ENCODE results near the gene AP2A2.

AP2A2 gene

DNA sequence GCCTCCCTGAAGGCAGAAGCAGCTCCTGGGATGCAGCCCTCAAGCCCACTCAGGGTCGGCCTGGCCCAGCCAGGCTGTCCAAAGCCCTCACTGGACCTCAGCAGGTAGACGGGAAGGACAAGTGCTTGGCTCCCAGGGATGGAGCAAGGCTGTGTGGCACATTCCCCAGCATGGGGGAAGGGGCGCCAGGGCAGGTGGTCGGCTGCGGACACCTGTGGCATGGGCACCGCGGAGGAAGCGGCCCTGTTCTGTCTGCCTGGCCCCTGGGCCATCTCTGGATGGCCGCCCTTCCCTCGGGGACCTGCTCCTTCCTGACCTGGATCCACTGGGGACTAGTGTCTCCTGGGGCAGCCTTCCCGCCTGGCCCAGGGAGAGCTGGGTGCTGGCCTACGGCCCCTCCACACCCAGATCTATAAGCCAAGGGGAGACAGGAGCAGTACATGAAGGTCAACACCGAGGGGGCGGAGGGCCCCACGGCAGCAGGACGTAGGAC lies 41.0 kb upstream of the AP2A2 start:
- Histone ChIP-seq H3F3A (ENCODE audit: control insufficient read depth, insufficient read depth) (no peaks in the 10 kb centered on the region), H3K4me2 (ENCODE audit: low read length) (no peak overlapping the region), H3K27me3 (ENCODE audit: control insufficient read depth, low read length) (no peaks in the 10 kb centered on the region), H3K4me3 (ENCODE audit: low read length) (no peak overlapping the region), H3K9me2 (replicated peaks; ENCODE audit: control insufficient read depth, low read length) (no peaks in the 10 kb centered on the region), H3K4me1 (ENCODE audit: control insufficient read depth, low read length) (no peaks in the 10 kb centered on the region), H3K36me3 (ENCODE audit: control insufficient read depth, low read length) (peaks cover 35% of the 10 kb centered on the region), H3K79me2 (ENCODE audit: control insufficient read depth, low read length) (no peaks in the 10 kb centered on the region), H4K20me1 (ENCODE audit: control insufficient read depth, insufficient read depth, low read depth, low read length) (no peaks in the 10 kb centered on the region), H3K27ac (ENCODE audit: low read depth, low read length) (no peak overlapping the region), H3K9me3 (ENCODE audit: control insufficient read depth, insufficient read depth, low read length) (no peaks in the 10 kb centered on the region)
- TF ChIP-seq EZH2phosphoT487 (IDR thresholded peaks at IDR 0.05; ENCODE audit: borderline replicate concordance, low read length), result no peak
- TF ChIP-seq, protein P1, sequence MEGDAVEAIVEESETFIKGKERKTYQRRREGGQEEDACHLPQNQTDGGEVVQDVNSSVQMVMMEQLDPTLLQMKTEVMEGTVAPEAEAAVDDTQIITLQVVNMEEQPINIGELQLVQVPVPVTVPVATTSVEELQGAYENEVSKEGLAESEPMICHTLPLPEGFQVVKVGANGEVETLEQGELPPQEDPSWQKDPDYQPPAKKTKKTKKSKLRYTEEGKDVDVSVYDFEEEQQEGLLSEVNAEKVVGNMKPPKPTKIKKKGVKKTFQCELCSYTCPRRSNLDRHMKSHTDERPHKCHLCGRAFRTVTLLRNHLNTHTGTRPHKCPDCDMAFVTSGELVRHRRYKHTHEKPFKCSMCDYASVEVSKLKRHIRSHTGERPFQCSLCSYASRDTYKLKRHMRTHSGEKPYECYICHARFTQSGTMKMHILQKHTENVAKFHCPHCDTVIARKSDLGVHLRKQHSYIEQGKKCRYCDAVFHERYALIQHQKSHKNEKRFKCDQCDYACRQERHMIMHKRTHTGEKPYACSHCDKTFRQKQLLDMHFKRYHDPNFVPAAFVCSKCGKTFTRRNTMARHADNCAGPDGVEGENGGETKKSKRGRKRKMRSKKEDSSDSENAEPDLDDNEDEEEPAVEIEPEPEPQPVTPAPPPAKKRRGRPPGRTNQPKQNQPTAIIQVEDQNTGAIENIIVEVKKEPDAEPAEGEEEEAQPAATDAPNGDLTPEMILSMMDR (IDR thresholded peaks at IDR 0.05; ENCODE audit: low read depth, low read length, poor library complexity, severe bottlenecking), result no peak

DNA sequence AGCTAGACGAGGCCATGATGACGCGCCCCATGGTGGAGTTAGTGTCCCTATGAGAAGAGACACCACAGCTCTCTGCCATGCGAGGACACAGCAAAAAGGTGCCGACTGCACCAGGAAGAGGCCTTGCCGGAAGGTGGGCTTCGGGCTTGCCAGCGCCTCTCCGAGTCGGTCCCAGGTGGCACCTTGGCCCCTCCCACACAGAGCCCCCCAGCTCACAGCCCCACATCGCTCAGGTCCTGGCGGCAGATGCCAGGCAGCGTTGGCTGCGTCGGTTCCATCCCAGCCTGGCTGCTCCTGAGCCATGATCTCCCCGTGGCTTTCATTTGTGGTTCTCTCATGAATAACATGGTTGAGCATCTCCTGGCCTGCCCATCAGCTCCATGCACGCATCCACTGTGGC lies 39.1 kb upstream of the AP2A2 start:
- H3K4me2 ChIP-seq (ENCODE audit: low read length), result no peak overlapping the region
- H3K79me2 ChIP-seq (ENCODE audit: control insufficient read depth, low read length), result no peaks in the 10 kb centered on the region
- no peak for TF ChIP-seq EZH2phosphoT487 (IDR thresholded peaks at IDR 0.05; ENCODE audit: borderline replicate concordance, low read length)
- TF ChIP-seq, protein P1 (IDR thresholded peaks at IDR 0.05; ENCODE audit: low read depth, low read length, poor library complexity, severe bottlenecking), result no peak
- H3K9me3 ChIP-seq (ENCODE audit: control insufficient read depth, insufficient read depth, low read length), result no peaks in the 10 kb centered on the region
- H3F3A ChIP-seq (ENCODE audit: control insufficient read depth, insufficient read depth), result no peaks in the 10 kb centered on the region
- H3K4me3 ChIP-seq (ENCODE audit: low read length), result no peak overlapping the region
- H3K36me3 ChIP-seq (ENCODE audit: control insufficient read depth, low read length), result peaks cover 23% of the 10 kb centered on the region
- H3K4me1 ChIP-seq (ENCODE audit: control insufficient read depth, low read length), result no peaks in the 10 kb centered on the region
- no peaks in the 10 kb centered on the region for H3K9me2 ChIP-seq (replicated peaks; ENCODE audit: control insufficient read depth, low read length)
- no peaks in the 10 kb centered on the region for H3K27me3 ChIP-seq (ENCODE audit: control insufficient read depth, low read length)
- no peaks in the 10 kb centered on the region for H4K20me1 ChIP-seq (ENCODE audit: control insufficient read depth, insufficient read depth, low read depth, low read length)
- no peak overlapping the region for H3K27ac ChIP-seq (ENCODE audit: low read depth, low read length)

DNA sequence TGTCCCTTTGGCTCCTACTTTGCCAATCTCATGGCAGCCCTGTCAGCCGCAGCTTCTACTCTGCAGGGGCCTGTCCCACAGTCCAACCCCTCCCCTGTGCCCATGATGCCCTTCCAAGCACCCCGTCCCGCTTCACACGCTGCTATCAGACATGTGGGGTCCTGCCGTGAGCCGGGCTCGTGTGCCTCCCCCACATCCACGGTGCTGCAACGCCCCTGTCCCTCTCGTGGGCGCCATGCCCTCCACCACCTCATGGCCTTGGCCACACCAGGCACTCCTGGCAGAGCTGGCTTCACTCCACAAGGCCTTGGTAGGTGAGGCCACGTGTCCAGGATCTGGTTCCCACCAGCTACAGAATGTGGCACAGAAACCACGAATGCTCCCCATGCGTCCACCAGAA lies 38.1 kb upstream of the AP2A2 start:
- Histone ChIP-seq H3F3A (ENCODE audit: control insufficient read depth, insufficient read depth) (no peaks in the 10 kb centered on the region), H3K79me2 (ENCODE audit: control insufficient read depth, low read length) (no peaks in the 10 kb centered on the region)
- TF ChIP-seq, protein P1 (IDR thresholded peaks at IDR 0.05; ENCODE audit: low read depth, low read length, poor library complexity, severe bottlenecking), result no peak
- no peak for TF ChIP-seq EZH2phosphoT487 (IDR thresholded peaks at IDR 0.05; ENCODE audit: borderline replicate concordance, low read length)

More for the DNA sequence above, 38.1 kb upstream of the AP2A2 start:
- Histone ChIP-seq H3K9me2 (replicated peaks; ENCODE audit: control insufficient read depth, low read length) (no peaks in the 10 kb centered on the region), H3K4me3 (ENCODE audit: low read length) (no peak overlapping the region), H3K36me3 (ENCODE audit: control insufficient read depth, low read length) (peaks cover 23% of the 10 kb centered on the region), H3K4me2 (ENCODE audit: low read length) (no peak overlapping the region), H3K9me3 (ENCODE audit: control insufficient read depth, insufficient read depth, low read length) (no peaks in the 10 kb centered on the region), H3K27ac (ENCODE audit: low read depth, low read length) (no peak overlapping the region), H3K27me3 (ENCODE audit: control insufficient read depth, low read length) (no peaks in the 10 kb centered on the region), H4K20me1 (ENCODE audit: control insufficient read depth, insufficient read depth, low read depth, low read length) (no peaks in the 10 kb centered on the region), H3K4me1 (ENCODE audit: control insufficient read depth, low read length) (no peaks in the 10 kb centered on the region)
